GM10266 (cell line): ENCODE results near the gene ADSL.
"Not testable (repeated sequence)": the region's sequence is repeated elsewhere in the genome, so short reads cannot be mapped to it uniquely, and the experiment has no call there.

Experiments used
- DNase-seq: peaks from one replicate; pipeline ENCODE4 v3.0.0; 2012; ENCODE audit errors: extremely low spot score
- TF ChIP-seq, protein P1 (sequence below): IDR thresholded peaks from 2 replicates; pipeline ENCODE4 v1.5.1; 2012; ENCODE audit warnings: mild to moderate bottlenecking, low read depth; ENCODE audit not compliant: control insufficient read depth, insufficient read depth; ENCODE audit errors: missing control alignments

The ADSL gene

DNA sequence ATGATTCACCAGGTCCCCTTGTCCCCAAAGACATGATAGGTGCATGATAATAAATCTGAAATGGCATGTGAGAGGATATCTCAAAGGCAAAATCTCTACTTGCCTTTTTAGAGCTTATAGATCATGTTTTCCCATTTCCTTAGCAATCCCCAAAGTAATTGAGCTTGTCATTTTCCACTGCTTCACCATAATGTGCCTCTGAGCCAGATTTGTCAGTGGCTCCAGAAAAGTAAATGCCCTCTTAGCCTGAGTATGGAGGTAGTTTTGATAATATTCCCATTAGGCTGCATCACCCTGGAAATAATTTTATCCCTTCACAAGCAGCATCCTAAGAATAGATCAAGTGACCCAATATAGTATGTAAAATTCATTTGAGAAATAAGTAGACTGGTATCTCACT lies 36.7 kb upstream of the ADSL start:
- TF ChIP-seq, protein P1, sequence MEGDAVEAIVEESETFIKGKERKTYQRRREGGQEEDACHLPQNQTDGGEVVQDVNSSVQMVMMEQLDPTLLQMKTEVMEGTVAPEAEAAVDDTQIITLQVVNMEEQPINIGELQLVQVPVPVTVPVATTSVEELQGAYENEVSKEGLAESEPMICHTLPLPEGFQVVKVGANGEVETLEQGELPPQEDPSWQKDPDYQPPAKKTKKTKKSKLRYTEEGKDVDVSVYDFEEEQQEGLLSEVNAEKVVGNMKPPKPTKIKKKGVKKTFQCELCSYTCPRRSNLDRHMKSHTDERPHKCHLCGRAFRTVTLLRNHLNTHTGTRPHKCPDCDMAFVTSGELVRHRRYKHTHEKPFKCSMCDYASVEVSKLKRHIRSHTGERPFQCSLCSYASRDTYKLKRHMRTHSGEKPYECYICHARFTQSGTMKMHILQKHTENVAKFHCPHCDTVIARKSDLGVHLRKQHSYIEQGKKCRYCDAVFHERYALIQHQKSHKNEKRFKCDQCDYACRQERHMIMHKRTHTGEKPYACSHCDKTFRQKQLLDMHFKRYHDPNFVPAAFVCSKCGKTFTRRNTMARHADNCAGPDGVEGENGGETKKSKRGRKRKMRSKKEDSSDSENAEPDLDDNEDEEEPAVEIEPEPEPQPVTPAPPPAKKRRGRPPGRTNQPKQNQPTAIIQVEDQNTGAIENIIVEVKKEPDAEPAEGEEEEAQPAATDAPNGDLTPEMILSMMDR = no peak
- DNase-seq = no peak

DNA sequence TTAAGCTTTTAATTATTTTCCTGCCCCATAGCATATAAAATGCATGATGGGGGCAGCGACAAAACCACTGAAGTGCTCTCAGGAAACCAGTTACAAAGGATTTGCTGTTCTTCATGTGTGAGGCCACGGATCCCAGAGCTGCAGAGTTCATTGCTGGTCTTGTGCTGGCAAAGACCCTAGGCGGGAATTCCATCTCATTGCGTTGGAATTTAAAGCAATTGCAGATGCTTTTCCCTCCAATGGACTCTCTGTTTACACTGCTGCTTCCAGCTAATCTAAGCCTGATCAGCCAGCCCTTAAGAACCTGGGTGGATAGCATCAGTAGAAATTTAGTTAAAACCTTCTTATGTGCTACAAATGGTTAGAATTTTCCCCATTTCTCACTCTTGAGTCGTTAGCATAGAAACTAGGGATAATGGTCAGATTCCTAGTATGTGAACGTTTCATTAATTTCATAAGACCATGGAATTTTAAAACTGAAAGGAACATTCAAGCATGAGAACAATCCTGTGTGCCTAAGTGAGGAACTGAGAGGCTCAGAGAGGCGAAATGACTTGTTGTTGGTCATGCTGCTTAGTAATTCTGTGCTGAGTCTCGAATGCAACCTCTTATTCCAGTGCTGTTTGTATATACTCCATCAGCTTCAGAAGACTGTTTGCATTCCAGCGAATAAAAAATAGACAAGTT lies 36.1 kb upstream of the ADSL start:
- DNase-seq = no peak
- TF ChIP-seq, protein P1 = no peak

DNA sequence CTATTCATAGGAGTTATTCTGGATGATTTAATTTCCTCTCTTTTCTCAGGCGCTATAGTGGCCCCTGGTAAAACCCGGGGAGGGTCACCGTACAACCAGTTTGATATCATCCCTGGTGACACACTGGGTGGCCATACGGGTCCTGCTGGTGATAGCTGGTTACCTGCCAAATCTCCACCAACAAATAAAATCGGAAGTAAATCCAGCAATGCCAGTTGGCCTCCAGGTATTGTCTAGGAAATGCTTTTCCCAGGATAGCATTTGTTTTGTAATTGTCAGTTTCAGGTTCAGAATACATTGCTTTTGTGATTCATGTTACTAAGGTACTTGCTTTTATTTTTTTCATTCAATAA lies 35.6 kb upstream of the ADSL start:
- TF ChIP-seq, protein P1 = no peak
- DNase-seq = no peak

DNA sequence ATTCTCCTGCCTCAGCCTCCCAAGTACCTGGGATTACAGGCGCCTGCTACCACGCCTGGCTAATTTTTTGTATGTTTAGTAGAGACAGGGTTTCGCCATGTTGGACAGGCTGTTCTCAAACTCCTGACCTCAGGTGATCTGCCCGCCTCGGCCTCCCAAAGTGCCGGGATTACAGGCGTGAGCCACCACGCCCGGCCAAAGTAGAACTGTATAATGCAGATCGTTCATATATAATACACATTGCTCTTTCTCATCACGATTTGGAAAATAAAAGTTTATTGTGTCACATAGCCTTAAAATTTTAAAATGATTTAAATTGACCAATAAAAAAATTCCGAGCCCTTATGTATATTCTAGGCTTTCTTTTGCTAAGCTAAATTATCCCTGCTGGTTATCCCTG lies 34.7 kb upstream of the ADSL start:
- DNase-seq = not testable (repeated sequence)

DNA sequence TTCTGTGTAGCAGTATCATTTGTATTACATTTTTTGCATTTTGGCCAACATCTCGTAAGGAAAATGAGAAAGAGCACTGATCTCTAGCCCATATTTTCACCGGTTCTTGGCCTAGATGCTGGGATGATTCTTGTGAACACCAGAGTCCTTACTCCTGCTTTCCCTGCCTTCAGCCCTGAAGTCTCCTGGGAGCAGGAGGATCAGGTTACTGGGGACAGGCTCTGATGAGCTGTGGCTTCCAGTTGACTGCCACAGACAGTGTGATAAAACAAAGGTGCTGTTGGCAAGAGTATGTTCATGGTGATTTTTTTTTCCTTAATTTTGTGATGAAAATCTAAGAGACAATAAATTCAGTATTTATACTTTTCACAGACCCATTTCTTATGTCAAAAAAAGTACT lies 34.2 kb upstream of the ADSL start:
- TF ChIP-seq, protein P1 = no peak
- no peak for DNase-seq

DNA sequence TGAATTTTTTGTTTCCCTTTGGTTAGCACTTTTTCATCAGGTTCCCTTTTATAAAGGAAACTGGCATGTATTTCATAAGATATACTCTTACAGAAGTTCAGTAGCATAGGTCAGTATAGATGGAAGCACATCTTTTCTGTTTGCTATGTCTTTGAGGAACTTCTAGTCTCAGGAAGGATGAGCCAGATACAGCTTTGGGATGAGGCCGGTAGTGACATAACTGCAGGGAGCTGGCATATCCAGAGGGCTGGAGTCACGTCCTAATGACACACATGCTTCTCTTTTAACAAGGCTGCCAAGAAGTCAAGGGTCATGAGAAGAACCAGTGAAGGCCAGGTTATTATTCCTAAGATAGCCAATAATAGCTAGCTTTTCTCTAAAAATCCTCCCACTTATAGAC lies 33.3 kb upstream of the ADSL start:
- TF ChIP-seq, protein P1 = no peak
- DNase-seq = no peak

DNA sequence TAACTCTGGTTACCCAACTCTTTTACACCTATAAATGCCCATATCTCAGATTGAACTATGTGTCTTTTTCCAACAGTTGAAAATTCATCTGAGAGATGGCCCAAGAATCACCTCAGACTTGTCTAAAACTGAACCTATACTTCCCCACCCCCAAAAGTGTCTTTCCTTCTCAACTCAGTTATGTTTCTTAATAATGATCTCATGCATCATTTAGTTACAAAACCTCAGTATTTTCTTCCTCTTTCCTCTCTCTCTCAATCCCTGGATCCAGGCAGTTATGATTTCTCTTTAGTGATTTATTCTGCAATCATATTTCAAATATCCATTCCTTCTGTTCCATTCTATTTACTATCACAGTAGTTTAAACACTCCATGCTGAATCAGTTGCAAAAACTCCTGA lies 32.3 kb upstream of the ADSL start:
- DNase-seq = no peak
- TF ChIP-seq, protein P1 = no peak

DNA sequence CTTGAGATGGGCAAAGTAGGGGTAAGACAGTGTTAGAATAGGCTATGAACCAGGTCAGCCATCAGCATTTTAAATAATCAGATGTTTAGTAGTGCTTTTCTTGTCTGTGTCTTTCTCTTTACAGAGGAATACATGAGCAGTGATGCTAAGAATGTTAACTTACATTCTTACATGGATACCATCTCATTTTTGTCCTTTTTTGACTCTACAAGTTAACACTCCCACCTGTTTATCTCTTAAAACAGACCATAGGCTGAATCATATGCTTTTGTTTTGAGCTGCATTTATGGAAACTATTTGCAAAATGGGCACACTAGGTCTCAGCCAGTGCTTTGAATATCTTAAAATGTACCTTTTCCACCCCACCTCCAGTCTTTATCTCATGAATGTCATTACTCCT lies 25.6 kb upstream of the ADSL start:
- DNase-seq = no peak
- TF ChIP-seq, protein P1 = no peak
